NCI-H2107 (cell line): ENCODE data around the gene NLRC5.

Source experiments
- DNase-seq: peaks from one replicate; lab custom pipeline; 2025; lab: John Stamatoyannopoulos, UW

The NLRC5 gene

GRCh38 chr16:57126411-57126810 lies 137.1 kb downstream of the NLRC5 start:
- no peak for DNase-seq

- DNase-seq, result no peak
These were observed 137.8 kb downstream of the NLRC5 start for GRCh38 chr16:57127037-57127763.

GRCh38 chr16:57127836-57128235 lies 138.5 kb downstream of the NLRC5 start:
- DNase-seq, result no peak

GRCh38 chr16:57128771-57129389 lies 139.5 kb downstream of the NLRC5 start:
- no peak for DNase-seq

- no peak for DNase-seq
These were observed 141.6 kb downstream of the NLRC5 start for GRCh38 chr16:57130950-57131321.

GRCh38 chr16:57131351-57131970 lies 142.1 kb downstream of the NLRC5 start:
- DNase-seq, result no peak

- DNase-seq, result no peak
These were observed 143.1 kb downstream of the NLRC5 start for GRCh38 chr16:57132470-57132869.

GRCh38 chr16:57133031-57133430 lies 143.7 kb downstream of the NLRC5 start:
- no peak for DNase-seq
